Dermis microvascular lymphatic vessel endothelial cell (primary cell): ENCODE measurements around the gene LMX1B. TPM values are rescaled to one million over a fixed set of nuclear protein-coding genes. Genes with fewer than 3 reads are reported as not detected.

ENCODE experiments used
- DNase-seq, 2 donors: peaks; one replicate each; pipeline versions ENCODE4 v3.0.0 to v3.0.0-alpha.2; 2010; ENCODE audit warnings: low read depth in 2 of 2
- total RNA-seq: library from RNA; depleted of rRNA; stranded (reverse); fragments of >200 nt; gene quantifications from 2 replicates; pipeline ENCODE4 v1.2.1, GENCODE V29; 2014

Gene LMX1B
- total RNA-seq, 1 donor from 2014 or later = 0.13 TPM

DNA sequence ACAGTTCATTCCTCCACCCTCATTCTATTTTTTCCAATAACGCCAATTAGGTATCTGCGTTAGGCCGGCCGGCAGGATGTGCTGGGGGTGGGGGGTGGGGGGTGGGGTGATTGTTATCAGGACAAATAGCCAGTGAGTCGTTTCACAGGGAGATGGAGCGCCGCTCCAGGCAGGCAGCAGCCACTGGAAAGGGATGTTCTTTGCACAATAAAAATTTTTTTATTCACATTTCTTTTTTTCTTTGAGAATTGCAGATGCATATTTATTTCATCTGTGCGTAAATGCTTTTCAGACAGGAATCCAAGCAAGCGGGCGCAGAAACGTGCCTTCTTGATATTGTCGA is 4.1 kb downstream of the LMX1B start:
- no peak for DNase-seq

DNA sequence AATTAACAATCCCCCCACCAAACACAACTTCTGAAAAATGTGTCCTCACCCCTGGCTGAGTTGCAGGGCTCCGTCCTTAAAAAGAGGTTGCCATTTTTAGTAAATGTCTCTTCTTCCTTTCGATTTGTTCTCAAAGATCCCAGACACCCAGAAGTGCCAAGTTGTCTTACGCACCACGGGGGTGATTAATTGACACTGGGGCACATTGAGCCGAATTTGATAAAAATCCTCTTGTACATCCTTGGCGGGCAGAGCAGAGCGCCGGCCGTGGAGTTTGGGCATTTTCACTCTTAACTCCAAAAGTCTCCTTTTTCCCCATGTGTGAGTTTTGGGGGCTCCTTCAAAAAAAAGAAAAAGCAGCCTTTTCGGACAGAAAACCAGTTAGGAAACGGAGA is 4.5 kb downstream of the LMX1B start:
- no peak for DNase-seq

DNA sequence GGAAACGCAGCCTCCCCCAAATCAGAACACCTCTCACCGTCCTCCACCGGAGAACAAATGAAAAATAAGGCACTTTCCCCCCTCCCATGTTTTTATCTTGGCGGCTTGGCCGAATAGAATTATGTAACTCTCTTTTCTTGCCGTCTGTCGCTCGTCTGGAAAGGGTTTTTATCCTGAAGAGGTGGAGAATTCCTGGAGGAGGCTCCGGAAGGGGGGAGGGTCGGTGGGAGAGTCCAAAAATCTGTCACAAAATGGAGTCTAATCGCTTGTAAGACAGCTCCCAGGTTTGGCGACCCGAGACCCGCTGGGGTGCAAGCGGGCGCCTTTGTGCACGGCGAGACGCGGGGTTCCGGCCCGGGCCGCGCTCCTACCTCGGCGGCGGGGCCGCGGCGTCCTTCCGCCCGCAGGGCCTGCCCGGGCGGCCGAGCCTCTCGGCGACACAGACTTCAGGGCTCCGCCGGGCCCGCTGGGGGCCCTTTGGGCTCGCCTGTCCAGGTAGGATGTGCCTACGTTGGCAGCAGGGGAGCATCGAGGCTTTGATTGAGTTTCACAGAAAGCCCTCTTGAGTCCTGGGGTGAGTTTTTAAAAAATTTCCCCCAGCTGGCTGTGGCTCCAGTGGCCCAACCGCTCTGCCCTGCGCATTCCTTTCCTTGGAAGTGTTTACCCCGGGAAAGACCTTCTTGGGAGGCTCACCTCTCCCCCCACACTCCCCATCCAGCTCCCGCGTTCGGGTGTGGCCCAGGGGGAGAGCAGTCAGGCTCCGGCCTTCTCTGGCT is 5.0 kb downstream of the LMX1B start:
- DNase-seq = no peak

DNA sequence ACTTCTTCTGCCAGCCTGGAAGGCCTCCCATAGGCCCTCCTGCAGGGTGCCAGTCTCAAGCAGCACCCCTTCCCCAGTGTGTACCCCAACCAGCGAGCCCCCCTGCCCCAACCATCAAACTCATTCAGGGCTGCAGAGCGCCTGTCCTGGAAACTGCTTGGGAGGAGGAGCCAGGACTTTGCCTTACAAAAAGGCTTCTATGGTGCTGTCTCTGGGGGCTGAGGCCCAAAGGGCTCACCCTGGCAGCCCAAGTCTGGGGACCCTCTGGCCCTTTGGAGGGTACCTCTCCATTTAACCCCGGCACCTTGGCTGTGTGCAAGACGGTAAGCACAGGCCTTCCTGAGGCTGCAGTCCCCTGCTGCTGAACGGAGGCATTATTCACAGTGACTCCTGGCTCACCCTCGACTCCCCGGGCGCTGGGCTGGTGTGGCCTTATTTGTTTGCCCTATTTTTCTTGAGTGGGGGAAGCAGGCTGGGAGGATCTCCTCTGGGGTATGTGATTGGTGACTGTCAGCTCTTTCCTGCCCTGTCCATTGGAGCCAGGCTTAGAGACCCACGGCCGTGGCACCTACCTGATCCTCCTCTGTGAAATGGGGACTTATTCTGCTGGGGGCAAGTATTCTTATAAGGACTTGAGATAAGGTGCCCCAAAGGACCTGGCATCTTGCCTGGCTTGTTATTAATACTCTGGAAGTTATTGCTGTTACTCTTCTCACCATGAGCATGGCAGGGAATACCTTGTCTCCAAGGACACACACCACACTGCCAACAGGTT is 5.8 kb downstream of the LMX1B start:
- DNase-seq = no peak

DNA sequence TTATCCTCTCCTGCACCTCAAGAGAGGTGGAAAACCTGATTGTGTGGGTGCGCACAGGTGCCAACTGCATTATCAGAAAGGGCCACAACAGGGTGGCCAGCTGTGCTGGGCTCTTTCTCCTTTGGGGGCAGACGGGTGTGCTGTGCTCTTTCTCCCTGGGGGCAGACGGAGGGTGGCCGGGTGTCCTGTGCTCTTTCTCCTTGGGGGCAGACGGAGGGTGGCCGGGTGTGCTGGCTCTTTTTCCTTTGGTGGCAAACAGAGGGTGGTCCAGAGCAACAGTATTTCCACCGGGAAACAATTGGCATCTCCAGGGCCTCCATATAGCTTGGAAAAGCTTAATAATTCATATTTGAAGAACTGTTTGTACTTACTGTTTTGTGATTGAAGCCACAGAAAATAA is 6.8 kb downstream of the LMX1B start:
- DNase-seq = no peak

DNA sequence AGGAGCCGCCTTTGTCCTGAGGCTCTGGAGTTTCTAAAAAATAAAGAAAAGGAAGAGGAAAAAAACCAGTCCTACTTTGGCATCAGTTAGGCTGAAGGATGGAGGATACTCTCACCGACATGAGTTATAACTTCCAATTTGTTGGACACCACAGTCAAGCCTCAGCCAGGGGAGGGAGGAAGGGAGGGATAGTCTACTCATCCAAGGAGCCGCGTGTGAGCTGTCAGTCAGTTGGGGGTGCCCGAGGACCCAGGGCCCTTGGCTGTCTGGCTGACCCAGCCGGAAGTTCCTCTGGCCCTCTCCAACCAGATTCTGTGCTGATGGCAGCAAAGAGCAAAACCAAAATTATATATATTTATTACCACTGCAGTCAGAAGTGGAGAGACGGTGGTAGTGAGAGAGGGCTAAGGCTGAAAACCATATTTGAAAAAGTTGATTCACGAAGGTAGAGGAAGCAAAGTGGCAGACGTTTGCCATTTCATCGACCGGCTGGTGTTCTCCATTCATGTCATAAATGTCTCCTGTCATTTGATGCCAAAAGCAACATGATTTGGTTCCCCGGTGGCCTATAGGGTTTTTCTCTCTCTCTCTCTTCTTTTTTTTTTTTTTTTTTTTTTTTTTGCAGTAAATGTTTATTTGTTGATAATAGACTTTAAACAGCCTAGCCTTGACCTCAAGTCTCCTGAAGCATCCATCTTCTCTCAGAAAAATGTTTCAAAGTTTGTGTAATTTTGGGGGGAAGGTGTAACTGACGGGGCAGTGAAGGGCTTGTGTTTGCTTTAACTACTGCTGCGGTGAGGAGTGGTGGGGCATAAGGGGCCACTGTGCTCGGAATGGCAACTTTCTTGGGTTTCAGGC is 7.6 kb downstream of the LMX1B start:
- no peak for DNase-seq

DNA sequence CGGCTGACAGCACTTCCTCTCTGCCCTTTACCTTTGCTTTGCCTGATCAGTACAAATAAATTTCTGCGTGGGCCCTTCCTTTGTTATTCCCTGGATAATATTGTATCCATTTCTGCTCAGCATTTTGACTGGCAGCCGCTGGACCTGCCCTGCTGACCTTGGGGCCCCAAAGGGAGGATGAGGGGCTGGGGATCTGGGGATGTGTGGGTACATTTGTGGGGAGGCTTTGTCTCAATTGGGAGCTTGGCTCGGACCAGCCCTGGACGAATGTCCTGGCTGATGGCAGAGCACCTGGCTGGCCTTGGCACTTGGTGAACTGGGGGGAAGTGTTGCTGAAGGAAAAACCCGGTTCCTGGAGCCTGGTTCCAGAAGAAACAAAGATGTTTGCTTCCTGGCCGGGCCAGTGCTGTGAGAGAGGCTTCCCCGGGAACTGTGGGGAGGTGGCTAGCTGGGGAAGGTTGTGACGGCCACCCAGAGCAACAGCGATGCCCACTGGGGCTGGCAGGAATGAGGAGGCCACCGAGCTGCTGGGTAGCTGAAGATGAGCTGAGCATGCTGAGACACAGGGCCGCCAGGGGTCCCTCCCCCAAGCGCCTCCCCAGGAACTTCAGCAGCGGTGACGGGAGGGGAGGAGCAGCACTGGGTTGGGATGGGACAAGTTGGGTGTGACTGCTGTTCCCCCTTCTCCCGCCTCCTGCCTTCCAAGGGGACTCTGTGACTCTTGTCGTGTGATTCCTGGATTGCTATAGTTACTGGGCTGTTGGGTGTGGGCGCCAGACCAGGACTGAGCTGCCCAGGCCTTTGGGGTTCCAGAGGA is 8.4 kb downstream of the LMX1B start:
- DNase-seq = no peak

DNA sequence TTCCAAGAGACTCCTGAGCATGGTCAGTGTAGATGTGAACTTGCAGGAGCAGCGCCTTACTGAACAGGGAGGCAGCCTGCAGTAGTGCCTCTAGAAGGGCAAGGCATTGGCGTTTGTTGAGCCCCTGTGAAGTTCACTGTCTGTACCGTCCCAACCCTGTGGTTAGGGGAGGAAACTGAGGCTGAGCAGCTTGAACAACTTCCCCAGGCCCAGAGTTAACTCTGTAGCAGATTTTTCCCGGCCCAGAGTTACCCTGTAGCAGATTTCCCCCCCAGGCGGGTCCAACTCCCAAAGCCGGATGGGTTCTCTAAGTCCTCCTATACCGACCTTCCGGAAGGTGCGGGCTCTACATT is 9.6 kb downstream of the LMX1B start:
- no peak for DNase-seq

DNA sequence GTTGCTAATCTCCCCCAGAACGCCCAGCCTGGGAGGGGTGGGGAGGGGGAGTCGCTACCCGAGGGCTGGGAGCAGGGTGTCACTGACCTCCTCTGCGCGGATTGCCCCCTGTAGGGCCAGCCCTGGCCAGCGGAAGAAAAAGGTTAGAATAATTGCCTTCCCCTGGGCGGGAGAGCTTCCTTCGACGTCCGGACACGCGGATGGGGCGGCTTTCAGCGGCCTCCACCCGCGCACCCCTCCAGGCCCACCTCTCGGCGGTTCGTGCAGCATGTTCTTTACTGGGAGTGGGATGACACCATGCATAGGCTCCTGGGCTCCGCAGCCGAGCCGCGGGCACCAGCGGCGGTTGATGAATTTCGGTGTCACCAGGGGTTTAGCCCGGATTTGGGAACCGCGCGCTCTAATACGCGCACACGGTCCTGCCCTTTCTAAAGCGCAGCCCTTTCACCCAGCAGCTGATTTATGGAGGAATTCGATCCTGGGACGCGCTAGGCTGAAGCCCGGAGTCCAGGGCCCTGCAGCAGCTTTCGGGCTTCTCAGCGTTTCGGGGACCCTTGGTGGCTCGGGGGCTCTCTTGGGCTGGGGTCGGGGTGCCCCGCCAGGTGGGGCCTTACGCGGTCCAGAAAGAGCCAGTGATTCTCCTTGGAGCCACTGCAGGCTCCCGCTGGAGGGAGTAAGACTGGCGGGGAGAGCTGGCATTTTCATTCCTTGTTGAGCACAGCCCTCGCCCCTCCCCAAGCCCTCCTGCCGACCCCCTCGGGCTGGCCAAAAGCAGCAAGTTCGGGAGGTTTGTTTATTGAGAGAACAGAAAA is 10.1 kb downstream of the LMX1B start:
- no peak for DNase-seq

DNA sequence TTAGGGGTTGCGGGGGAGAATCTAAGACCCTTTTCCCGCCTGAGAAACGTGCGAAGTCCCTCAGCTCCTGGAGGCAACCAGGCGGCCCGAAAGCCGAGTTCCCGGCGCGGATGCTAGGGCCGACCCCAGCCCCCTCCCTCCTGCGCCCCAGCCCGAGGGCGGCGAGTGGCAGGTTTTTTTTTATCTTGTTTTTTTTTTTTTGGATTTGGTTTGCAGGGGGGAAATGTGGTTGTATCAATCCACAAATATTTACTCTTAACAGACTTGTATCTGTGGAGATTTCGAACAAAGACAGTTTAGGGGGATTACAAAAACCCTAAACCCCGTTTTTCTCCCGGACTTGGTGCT is 10.7 kb downstream of the LMX1B start:
- no peak for DNase-seq

DNA sequence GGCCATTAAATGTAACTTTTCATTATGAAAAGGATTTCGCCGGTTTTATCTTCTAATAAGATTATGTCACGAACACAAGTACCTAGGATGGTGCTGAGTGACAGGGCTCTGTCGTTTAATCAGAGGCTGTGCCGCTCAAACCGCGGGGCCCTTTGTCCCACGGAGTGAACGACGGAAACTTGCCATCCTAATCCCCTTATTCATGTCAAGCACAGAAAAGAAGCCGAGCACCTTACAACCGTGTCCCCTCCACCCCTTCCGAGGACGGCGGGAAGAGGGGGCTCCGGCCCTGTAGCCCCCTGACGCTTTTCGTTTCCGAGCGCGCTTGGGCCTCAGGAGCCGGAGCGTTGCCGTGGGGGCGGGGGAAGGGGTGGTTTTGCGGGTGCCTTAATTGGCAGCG is 11.2 kb downstream of the LMX1B start:
- no peak for DNase-seq

DNA sequence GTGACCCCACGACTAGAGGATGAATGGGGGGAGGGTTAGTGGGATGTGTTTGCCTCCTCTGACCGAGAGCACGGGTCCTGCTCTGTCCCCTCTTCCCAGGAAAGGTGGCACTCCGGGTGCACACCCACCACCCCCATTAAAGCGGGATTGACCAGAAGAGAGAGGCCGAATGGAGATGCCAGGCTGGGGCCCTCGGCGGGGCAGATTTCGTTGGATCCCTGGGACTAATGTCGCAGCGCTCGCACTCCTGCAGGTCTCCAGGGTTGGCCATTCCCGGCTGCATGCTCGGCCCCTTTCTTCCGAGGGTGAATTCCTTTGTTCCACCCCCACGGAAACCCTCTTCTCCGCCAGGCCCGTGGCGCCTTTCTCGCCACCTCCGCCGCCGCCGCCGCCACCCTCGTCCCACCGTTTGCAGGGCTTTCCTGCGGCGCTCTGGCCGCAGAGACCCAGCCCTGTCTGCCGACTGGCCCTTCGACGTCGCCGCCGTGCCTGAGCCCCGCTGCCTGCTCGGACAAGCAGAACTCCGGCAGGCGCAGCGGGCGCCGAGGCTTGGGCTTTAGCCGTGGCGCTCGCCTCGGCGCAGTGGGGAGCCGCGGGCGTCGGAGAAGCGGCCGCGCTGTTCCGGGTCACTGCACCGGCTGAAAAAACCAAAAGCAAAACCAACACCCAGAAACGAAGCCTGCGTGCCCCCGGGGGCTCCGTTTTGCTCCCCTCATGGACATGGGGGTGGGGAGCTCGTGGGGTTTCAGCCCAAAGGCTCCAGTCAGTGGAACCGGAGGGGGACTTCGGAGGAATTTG is 11.8 kb downstream of the LMX1B start:
- no peak for DNase-seq

DNA sequence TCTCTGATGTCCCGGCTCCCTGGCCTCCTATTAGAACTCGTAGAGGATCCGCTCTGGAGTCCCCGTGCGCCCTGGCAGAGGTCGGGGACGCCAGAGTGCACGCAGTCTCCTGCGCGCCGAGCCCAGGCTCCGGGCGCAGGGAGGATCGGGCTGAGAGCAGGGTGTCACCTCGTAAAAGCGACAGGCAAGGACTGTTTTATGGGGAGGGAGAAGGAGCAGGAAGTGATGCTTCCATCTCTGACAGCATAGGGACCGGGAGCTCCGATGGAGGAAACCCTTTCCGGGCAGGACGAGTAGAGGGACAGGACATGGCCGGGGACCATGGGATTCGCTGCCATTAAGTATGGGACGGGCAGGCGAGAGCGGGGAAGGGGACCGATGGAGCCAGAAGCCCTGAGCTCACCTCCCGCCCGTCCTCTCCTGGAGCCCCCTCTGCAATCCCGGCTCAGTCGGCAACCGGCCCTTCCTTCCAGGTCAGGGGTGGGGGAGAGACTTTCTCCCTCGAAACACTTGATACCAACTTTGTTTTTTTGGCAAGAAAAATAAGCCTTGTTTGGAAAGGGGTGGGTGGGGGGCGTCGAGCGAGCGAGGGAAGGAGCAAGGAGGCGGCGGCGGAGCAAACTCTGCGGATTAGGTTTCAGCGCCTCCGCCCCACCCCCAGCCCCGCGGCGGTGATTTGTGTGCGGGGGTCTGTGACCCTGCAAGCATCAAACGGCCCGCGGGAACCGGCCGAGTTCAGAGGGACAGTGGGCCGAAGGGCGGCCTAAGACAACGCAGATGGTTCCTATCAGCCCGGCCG is 12.6 kb downstream of the LMX1B start:
- no peak for DNase-seq

DNA sequence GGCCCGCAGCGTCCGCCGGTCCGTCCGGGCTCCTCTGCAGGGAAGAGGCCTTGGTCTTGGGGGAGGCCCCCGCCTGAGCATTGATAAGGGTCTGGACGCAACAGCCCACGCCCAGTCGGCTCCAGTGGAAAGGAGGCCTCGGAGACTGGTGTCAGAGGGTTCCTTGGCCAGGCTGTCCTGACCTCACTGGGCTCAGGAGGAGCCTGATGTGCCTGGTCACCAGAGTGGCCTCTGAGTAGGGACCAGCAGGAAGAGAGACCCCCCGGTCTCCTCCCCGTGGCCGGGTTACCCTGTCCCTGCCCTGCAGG is 13.2 kb downstream of the LMX1B start:
- no peak for DNase-seq

DNA sequence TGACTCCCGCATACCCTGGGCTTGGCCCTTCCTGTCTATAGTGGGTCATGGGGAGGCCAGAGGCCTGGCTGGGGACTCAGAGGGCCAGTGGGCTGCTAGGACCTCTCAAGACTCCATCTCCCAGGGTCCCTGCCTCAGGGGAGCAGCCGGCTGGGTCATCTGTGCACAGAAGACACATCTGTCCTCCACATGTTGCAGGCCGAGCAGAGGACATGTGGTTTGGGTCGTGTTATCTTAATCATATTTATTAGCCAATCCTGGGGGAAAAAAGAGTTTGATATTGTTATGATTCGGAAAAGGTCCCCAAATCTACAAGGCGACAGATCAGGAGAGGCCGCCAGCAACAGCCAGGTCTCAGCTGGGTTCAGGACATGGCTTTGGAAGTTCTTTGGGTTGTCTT is 14.4 kb downstream of the LMX1B start:
- DNase-seq = no peak

DNA sequence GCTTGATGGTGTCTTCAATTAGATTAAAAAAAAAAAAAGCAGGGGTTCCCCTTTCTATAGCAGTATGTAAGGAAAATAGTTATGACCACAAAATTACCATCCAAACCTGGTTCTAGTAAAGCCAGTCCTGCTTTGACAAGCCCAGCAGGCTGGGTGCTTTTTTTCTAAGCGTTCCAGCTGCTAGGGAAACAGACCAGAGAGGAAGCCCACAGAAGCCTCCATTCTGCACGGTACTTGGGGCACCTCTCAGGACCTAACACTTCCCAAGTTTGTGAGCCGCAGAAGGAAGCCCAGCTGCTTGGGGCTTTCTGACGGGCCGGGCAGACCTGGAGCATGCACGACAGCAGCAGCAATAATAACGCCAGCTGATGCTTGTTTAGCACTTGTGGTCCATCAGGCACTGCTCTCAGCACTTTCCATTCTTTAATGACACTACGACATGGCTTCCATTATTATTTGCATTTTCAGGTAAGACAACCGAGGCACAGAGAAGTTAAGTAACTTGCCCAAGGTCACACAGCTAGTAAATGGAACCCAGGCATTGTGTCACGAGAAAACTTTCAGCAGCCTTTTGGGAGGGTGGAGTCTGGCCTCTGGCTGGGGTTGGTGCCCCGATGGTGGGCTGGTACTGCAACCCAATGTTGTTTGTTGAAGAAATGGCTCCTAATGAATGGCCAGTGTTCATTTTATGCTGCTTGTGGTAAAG is 15.4 kb downstream of the LMX1B start:
- no peak for DNase-seq

DNA sequence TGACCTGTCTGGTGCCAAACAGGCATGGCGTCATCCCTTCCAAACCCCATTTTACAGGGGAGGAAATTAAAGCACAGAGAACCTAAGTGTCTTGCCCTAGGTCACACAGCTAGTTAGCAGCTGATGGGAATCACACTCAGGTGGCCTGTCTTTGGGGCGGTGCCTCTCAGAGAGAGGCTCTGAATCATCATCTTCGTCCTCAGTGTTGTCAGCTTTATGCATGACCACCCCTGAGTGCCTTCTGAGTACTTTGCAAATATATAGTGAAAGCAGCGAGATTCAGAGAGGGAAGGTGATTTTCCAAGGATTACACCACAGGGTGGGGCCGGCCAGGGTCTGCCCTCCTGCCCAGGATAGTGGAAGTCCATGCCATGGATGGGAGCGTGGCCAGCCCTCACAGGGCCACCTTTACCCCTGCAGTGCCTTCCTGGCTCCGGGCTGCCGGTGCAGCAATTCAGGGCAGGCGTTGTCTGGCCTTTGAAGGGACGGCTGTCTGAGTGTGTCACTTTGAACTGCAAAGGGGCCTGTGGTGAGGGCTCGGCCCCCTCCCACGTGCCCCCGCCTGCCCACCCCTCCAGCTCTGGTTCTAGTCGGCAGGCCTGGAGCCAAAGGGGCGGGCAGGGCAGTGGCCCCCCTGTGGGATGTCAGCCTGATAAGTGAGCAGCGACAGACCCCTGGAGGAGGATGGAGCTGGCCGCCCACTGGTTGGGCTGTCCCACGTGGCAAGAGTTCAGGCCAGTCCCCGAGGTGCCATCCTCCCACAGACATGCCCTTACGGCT is 16.9 kb downstream of the LMX1B start:
- DNase-seq = no peak

DNA sequence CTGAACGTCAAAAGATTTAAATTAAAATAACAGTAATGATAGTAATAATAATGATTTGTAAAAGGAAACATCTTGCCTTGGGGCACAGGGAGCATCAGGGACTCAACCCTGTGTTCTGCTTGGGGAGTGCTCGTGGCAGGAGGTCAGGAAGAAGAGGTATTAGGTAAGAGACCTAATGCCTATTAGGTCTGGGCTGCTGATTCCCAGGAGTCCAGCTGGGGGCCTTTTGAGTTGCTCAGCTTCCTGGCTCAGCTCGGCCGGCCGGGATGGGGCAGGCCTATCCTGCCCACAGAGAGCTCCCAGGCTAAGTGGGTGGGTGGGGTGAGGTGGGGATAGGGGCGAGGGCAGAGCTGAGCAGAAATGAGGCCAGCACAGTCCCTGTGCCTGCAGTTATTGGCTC is 17.5 kb downstream of the LMX1B start:
- DNase-seq = no peak
